ENCODE results near the gene SP5. TPM values are rescaled to one million over a fixed set of nuclear protein-coding genes. Genes with fewer than 3 reads are reported as not detected.

SP5 gene
- total RNA-seq, 1 donor from 2014 or later: 2.5 TPM

GRCh38 chr2:170715932-170716777, 1.0 kb downstream of the SP5 start:
- ATAC-seq (peak; percentile 4), DNase-seq (peak; percentile 73)
- Histone ChIP-seq H3K27ac (peak overlapping the region; percentile 58), H3K4me3 (peak overlapping the region; percentile 55), H3K9me3 (no peaks in the 10 kb centered on the region), H3K4me1 (peaks cover 29% of the 10 kb centered on the region), H3K36me3 (no peaks in the 10 kb centered on the region), H3K27me3 (peaks cover 80% of the 10 kb centered on the region)
- intact Hi-C loops (cut with DNase I): no loop called here
- no peak for TF ChIP-seq CTCF (IDR thresholded peaks at IDR 0.05)

DNA sequence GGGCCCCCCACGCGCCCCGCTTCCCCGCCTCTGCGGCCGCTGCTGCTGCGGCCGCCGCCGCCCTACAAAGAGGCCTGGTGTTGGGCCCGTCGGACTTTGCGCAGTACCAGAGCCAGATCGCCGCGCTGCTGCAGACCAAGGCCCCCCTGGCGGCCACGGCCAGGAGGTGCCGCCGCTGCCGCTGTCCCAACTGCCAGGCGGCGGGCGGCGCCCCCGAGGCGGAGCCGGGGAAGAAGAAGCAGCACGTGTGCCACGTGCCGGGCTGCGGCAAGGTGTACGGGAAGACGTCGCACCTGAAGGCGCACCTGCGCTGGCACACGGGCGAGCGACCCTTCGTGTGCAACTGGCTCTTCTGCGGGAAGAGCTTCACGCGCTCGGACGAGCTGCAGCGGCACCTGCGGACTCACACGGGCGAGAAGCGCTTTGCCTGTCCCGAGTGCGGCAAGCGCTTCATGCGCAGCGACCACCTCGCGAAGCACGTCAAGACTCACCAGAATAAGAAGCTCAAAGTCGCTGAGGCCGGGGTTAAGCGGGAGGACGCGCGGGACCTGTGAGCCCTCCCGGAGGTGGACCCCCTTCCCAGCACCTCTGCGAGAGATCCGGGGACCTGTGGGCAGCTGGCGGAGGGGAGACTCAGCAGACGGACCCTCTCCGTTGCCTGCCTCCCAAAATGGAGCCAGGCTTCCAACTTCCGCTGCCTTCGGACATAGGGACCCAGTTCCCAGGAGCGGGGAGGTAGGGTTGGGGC, 1.9 kb downstream of the SP5 start:
- H3K9me3 ChIP-seq: no peaks in the 10 kb centered on the region
- peak; percentile 60 for ATAC-seq
- peaks cover 29% of the 10 kb centered on the region for H3K4me1 ChIP-seq
- H3K27me3 ChIP-seq: peaks cover 71% of the 10 kb centered on the region
- peak; percentile 53 for TF ChIP-seq CTCF (IDR thresholded peaks at IDR 0.05)
- H3K36me3 ChIP-seq: no peaks in the 10 kb centered on the region
- no peak overlapping the region for H3K27ac ChIP-seq
- peak; percentile 82 for DNase-seq
- intact Hi-C loops (cut with DNase I): no loop called here
- H3K4me3 ChIP-seq: no peak overlapping the region

GRCh38 chr2:170717599-170717963, 2.4 kb downstream of the SP5 start:
- Histone ChIP-seq H3K27ac (no peak overlapping the region), H3K4me3 (no peak overlapping the region), H3K36me3 (no peaks in the 10 kb centered on the region), H3K4me1 (peaks cover 29% of the 10 kb centered on the region), H3K9me3 (no peaks in the 10 kb centered on the region), H3K27me3 (peaks cover 66% of the 10 kb centered on the region)
- no peak for TF ChIP-seq CTCF (IDR thresholded peaks at IDR 0.05)
- DNase-seq (no peak), ATAC-seq (no peak)
- intact Hi-C loops (cut with DNase I): no loop called here

GRCh38 chr2:170717991-170718589, 3.0 kb downstream of the SP5 start:
- intact Hi-C loops (cut with DNase I): no loop called here
- TF ChIP-seq CTCF (IDR thresholded peaks at IDR 0.05): no peak
- peaks cover 61% of the 10 kb centered on the region for H3K27me3 ChIP-seq

GRCh38 chr2:170719810-170720209, 4.7 kb downstream of the SP5 start:
- no peak for TF ChIP-seq CTCF (IDR thresholded peaks at IDR 0.05)
- ATAC-seq (no peak), DNase-seq (no peak)
- no peaks in the 10 kb centered on the region for H3K9me3 ChIP-seq
- H3K4me1 ChIP-seq: peaks cover 20% of the 10 kb centered on the region
- H3K4me3 ChIP-seq: no peak overlapping the region
- no peaks in the 10 kb centered on the region for H3K36me3 ChIP-seq
- peaks cover 48% of the 10 kb centered on the region for H3K27me3 ChIP-seq
- intact Hi-C loops (cut with DNase I): no loop called here
- no peak overlapping the region for H3K27ac ChIP-seq

More at GRCh38 chr2:170717991-170718589, 3.0 kb downstream of the SP5 start:
- no peak for ATAC-seq
- no peaks in the 10 kb centered on the region for H3K9me3 ChIP-seq
- no peak overlapping the region for H3K4me3 ChIP-seq
- no peak for DNase-seq
- no peaks in the 10 kb centered on the region for H3K36me3 ChIP-seq
- no peak overlapping the region for H3K27ac ChIP-seq
- peaks cover 29% of the 10 kb centered on the region for H3K4me1 ChIP-seq
